NCI-H748 (cell line): ENCODE results near the gene GSE1.

Experiments used
- DNase-seq: peaks from one replicate; lab custom pipeline; 2025; ENCODE audit not compliant: unreplicated experiment; lab: John Stamatoyannopoulos, UW

GSE1 gene

GRCh38 chr16:85674828-85675227 is 61.7 kb downstream of the GSE1 start:
- no peak for DNase-seq

GRCh38 chr16:85675251-85675874 is 62.2 kb downstream of the GSE1 start:
- DNase-seq = no peak

GRCh38 chr16:85676466-85676865 is 63.3 kb downstream of the GSE1 start:
- no peak for DNase-seq

- DNase-seq = no peak
Observed at GRCh38 chr16:85677383-85677967, 64.4 kb downstream of the GSE1 start.

GRCh38 chr16:85678016-85678415 is 64.9 kb downstream of the GSE1 start:
- no peak for DNase-seq

GRCh38 chr16:85678821-85679220 is 65.7 kb downstream of the GSE1 start:
- no peak for DNase-seq

- no peak for DNase-seq
Observed at GRCh38 chr16:85679870-85680269, 66.7 kb downstream of the GSE1 start.

- no peak for DNase-seq
Observed at GRCh38 chr16:85680352-85680944, 67.3 kb downstream of the GSE1 start.

GRCh38 chr16:85681255-85681654 is 68.1 kb downstream of the GSE1 start:
- DNase-seq = peak; percentile 43

- no peak for DNase-seq
Observed at GRCh38 chr16:85682516-85682915, 69.4 kb downstream of the GSE1 start.

- no peak for DNase-seq
Observed at GRCh38 chr16:85683363-85683762, 70.2 kb downstream of the GSE1 start.

GRCh38 chr16:85685251-85685650 is 72.1 kb downstream of the GSE1 start:
- no peak for DNase-seq

- DNase-seq = peak; percentile 24
Observed at GRCh38 chr16:85686912-85687591, 73.9 kb downstream of the GSE1 start.

GRCh38 chr16:85687651-85688471 is 74.7 kb downstream of the GSE1 start:
- peak; percentile 23 for DNase-seq

GRCh38 chr16:85688586-85689284 is 75.6 kb downstream of the GSE1 start, which contains the start of gene GINS2:
TSS of gene GINS2 (minus strand) at chr16:85688954. CDS start at chr16:85688898, 56 bp downstream.
- DNase-seq = peak; percentile 93

- DNase-seq = peak; percentile 88
Observed at GRCh38 chr16:85689285-85689949, 76.3 kb downstream of the GSE1 start.

GRCh38 chr16:85689950-85690320 is 76.8 kb downstream of the GSE1 start:
- DNase-seq = no peak

- peak; percentile 28 for DNase-seq
Observed at GRCh38 chr16:85690469-85691064, 77.4 kb downstream of the GSE1 start.
